ENCODE measurements around the gene RBM19. TPM values are rescaled to one million over a fixed set of nuclear protein-coding genes. Genes with fewer than 3 reads are reported as not detected.

RBM19 gene
- total RNA-seq, 2 donors from 2014 or later = 15.3 to 15.6 TPM

DNA sequence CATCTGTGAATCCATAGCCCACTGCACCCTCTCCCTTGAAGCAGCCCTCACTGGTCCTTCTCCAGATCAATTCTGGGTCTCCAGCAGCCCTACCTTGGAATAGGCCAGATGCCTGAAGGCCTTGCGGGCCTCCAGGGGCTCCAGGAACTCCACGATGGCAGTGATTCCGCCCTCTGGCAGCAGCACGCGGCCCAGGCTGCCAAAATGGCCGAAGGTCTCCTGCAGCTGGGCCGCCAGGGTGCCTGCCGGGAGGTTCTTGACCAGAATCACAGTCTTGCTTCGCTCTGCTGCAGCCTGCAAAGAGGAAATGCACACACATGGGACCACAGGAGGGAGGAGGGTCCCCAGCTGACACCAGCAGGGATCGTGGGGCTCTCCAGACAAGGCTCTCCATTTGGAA lies 26.3 kb downstream of the RBM19 start:
- Histone ChIP-seq H3K4me1 (no peaks in the 10 kb centered on the region), H3K27me3 (no peaks in the 10 kb centered on the region), H3K9me3 (no peaks in the 10 kb centered on the region), H3K27ac (no peak overlapping the region), H3K36me3 (peaks cover 69% of the 10 kb centered on the region), H3K4me3 (no peak overlapping the region)
- DNase-seq (ENCODE audit: low spot score) = no peak
- TF ChIP-seq, protein P1, sequence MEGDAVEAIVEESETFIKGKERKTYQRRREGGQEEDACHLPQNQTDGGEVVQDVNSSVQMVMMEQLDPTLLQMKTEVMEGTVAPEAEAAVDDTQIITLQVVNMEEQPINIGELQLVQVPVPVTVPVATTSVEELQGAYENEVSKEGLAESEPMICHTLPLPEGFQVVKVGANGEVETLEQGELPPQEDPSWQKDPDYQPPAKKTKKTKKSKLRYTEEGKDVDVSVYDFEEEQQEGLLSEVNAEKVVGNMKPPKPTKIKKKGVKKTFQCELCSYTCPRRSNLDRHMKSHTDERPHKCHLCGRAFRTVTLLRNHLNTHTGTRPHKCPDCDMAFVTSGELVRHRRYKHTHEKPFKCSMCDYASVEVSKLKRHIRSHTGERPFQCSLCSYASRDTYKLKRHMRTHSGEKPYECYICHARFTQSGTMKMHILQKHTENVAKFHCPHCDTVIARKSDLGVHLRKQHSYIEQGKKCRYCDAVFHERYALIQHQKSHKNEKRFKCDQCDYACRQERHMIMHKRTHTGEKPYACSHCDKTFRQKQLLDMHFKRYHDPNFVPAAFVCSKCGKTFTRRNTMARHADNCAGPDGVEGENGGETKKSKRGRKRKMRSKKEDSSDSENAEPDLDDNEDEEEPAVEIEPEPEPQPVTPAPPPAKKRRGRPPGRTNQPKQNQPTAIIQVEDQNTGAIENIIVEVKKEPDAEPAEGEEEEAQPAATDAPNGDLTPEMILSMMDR (IDR thresholded peaks at IDR 0.05) = no peak

DNA sequence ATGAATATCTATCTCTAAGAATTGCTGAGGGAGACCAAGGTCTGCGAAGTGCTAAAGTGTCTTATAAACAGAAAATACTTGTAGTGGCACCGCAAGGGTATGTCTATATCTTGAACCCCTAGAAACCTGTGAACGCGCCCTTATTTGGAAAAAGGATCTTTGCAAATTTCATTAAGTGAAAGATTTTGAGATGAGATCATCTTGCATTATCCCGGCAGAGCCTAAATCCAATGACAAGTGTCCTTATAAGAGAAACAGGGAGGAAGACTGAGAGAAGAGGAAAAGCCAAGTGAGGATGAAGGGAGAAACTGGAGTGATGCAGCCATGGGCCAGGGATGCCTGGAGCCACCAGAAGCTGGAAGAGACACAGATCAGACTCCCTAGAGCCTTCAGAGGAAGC lies 27.7 kb downstream of the RBM19 start:
- TF ChIP-seq, protein P1 (IDR thresholded peaks at IDR 0.05) = no peak
- DNase-seq (ENCODE audit: low spot score) = no peak
- Histone ChIP-seq H3K9me3 (no peaks in the 10 kb centered on the region), H3K36me3 (peaks cover 72% of the 10 kb centered on the region), H3K4me3 (no peak overlapping the region), H3K27ac (no peak overlapping the region), H3K4me1 (no peaks in the 10 kb centered on the region), H3K27me3 (no peaks in the 10 kb centered on the region)

- Histone ChIP-seq H3K4me3 (no peak overlapping the region), H3K4me1 (peaks cover 0 to 4% of the 10 kb centered on the region in 2 donors), H3K27ac (no peak overlapping the region), H3K9me3 (no peaks in the 10 kb centered on the region), H3K36me3 (peaks cover 53% of the 10 kb centered on the region), H3K27me3 (no peaks in the 10 kb centered on the region)
- TF ChIP-seq, protein P1 (IDR thresholded peaks at IDR 0.05) = no peak
- DNase-seq (ENCODE audit: low spot score) = no peak
Observed at GRCh38 chr12:113936460-113936859, 29.7 kb downstream of the RBM19 start.

GRCh38 chr12:113935459-113935858 lies 30.7 kb downstream of the RBM19 start:
- DNase-seq (ENCODE audit: low spot score) = no peak
- TF ChIP-seq, protein P1 (IDR thresholded peaks at IDR 0.05) = no peak
- Histone ChIP-seq H3K36me3 (peaks cover 46% of the 10 kb centered on the region), H3K4me1 (peaks cover 0 to 4% of the 10 kb centered on the region in 2 donors), H3K9me3 (no peaks in the 10 kb centered on the region), H3K27ac (no peak overlapping the region), H3K4me3 (no peak overlapping the region), H3K27me3 (no peaks in the 10 kb centered on the region)

- H3K4me3 ChIP-seq = no peak overlapping the region
- H3K27me3 ChIP-seq = no peaks in the 10 kb centered on the region
- no peaks in the 10 kb centered on the region for H3K9me3 ChIP-seq
- H3K36me3 ChIP-seq = peaks cover 40% of the 10 kb centered on the region
- TF ChIP-seq, protein P1 (IDR thresholded peaks at IDR 0.05) = no peak
- peaks cover 0 to 4% of the 10 kb centered on the region in 2 donors for H3K4me1 ChIP-seq
- DNase-seq (ENCODE audit: low spot score) = no peak
- H3K27ac ChIP-seq = no peak overlapping the region
Observed at GRCh38 chr12:113934946-113935345, 31.2 kb downstream of the RBM19 start.

- peaks cover 0 to 4% of the 10 kb centered on the region in 2 donors for H3K4me1 ChIP-seq
- H3K36me3 ChIP-seq = peaks cover 41% of the 10 kb centered on the region
- H3K27me3 ChIP-seq = no peaks in the 10 kb centered on the region
Observed at GRCh38 chr12:113934060-113934814, 31.9 kb downstream of the RBM19 start.

More at GRCh38 chr12:113934060-113934814, 31.9 kb downstream of the RBM19 start:
- TF ChIP-seq, protein P1 (IDR thresholded peaks at IDR 0.05) = no peak
- Histone ChIP-seq H3K4me3 (no peak overlapping the region), H3K9me3 (no peaks in the 10 kb centered on the region), H3K27ac (no peak overlapping the region)
- no peak for DNase-seq (ENCODE audit: low spot score)

Data from right atrium auricular region (tissue), 2 donors.